MCF 10A (cell line): ENCODE data around the gene GATA3. TPM values are rescaled to one million over a fixed set of nuclear protein-coding genes. Genes with fewer than 3 reads are reported as not detected.

Experiments
- BruUV-seq: library from RNA; stranded (reverse); fragments of 400-500 nt; replicated peaks from 2 replicates; lab custom pipeline; 2021; lab: Mats Ljungman, UMichigan
- CTCF ChIA-PET: fragments of 300-600 bp; sonication (Branson Sonifier 250); formaldehyde crosslinking; extraction: SDS; loops from one replicate; lab custom pipeline; 2021; ENCODE audit warnings: antibody characterized with exemption, inconsistent platforms; lab: Yijun Ruan, JAX
- POLR2A ChIA-PET: fragments of 300-600, 350-650 bp; sonication (Branson Sonifier 250); formaldehyde crosslinking; extraction: SDS; loops from one replicate; lab custom pipeline; 2020; ENCODE audit warnings: antibody characterized with exemption, inconsistent platforms; lab: Yijun Ruan, JAX
- DNase-seq: peaks from one replicate; pipeline ENCODE4 v3.0.0-alpha.2; 2018; ENCODE audit not compliant: unreplicated experiment
- H3K27ac Mint-ChIP-seq: one replicate; pipeline ENCODE4 v1.8.0; 2022; ENCODE audit warnings: mild to moderate bottlenecking, low read depth, mixed read lengths; ENCODE audit not compliant: unreplicated experiment
- H3K27me3 Mint-ChIP-seq: one replicate; pipeline ENCODE4 v1.8.0; 2022; ENCODE audit warnings: mixed read lengths; ENCODE audit not compliant: insufficient read depth, unreplicated experiment
- H3K36me3 Mint-ChIP-seq: one replicate; pipeline ENCODE4 v1.8.0; 2022; ENCODE audit warnings: mild to moderate bottlenecking, moderate library complexity, mixed read lengths; ENCODE audit not compliant: insufficient read depth, unreplicated experiment
- H3K4me1 Mint-ChIP-seq: one replicate; pipeline ENCODE4 v1.8.0; 2022; ENCODE audit warnings: mixed read lengths; ENCODE audit not compliant: insufficient read depth, unreplicated experiment
- H3K4me3 Mint-ChIP-seq: one replicate; pipeline ENCODE4 v1.8.0; 2022; ENCODE audit warnings: mild to moderate bottlenecking, moderate library complexity, mixed read lengths; ENCODE audit not compliant: unreplicated experiment
- H3K9me3 Mint-ChIP-seq: one replicate; pipeline ENCODE4 v1.8.0; 2022; ENCODE audit warnings: mixed read lengths; ENCODE audit not compliant: unreplicated experiment
- CTCF ChIP-seq: fragments of 200-600 bp; IDR thresholded peaks from one replicate; pipeline ENCODE4 v1.8.0; 2022; ENCODE audit warnings: antibody characterized with exemption, mild to moderate bottlenecking; ENCODE audit not compliant: unreplicated experiment
- intact Hi-C: fragments of 100-400 bp; cut with micrococcal nuclease; formaldehyde crosslinking; loops from 2 replicates; pipeline ENCODE4 v1.14.1; 2022
- total RNA-seq: library from RNA; stranded (reverse); gene quantifications from 2 replicates; pipeline ENCODE4 v1.2.3, GENCODE V29; 2022

The GATA3 gene
- total RNA-seq, 1 experiment from 2014 or later: 13.1 TPM

- ChIA-PET CTCF (interaction anchor here (0.6 to 1.6 kb wide), 2 partner anchors 13 to 1097 kb away, joined by 3 to 4 read pairs; no protein-coding TSS in a partner anchor), POLR2A (interaction anchor here (0.8 kb wide), 1 partner anchor 25 kb away, joined by 3 read pairs; no protein-coding TSS in a partner anchor)
- Mint-ChIP-seq H3K4me1 (no peaks in the 10 kb centered on the region), H3K27ac (no peak overlapping the region), H3K4me3 (no peak overlapping the region), H3K36me3 (no peaks in the 10 kb centered on the region), H3K9me3 (no peaks in the 10 kb centered on the region), H3K27me3 (no peaks in the 10 kb centered on the region)
- no peak for DNase-seq
- TF ChIP-seq CTCF: no peak
- intact Hi-C loops: no loop called here
- BruUV-seq: no TSS peak
These were observed 62.0 kb downstream of the GATA3 start for GRCh38 chr10:8116474-8116873.

GRCh38 chr10:8116926-8117493 lies 62.5 kb downstream of the GATA3 start:
- ChIA-PET CTCF (interaction anchor here (0.6 to 1.6 kb wide), 3 partner anchors 12 to 1098 kb away, joined by 3 to 4 read pairs (median 3); no protein-coding TSS in a partner anchor), POLR2A (interaction anchor here (0.8 kb wide), 1 partner anchor 26 kb away, joined by 3 read pairs; no protein-coding TSS in a partner anchor)
- Mint-ChIP-seq H3K4me1 (no peaks in the 10 kb centered on the region), H3K9me3 (no peaks in the 10 kb centered on the region), H3K27ac (no peak overlapping the region), H3K4me3 (no peak overlapping the region), H3K27me3 (no peaks in the 10 kb centered on the region), H3K36me3 (no peaks in the 10 kb centered on the region)
- DNase-seq: no peak
- intact Hi-C loops: no loop called here
- BruUV-seq: no TSS peak
- TF ChIP-seq CTCF: no peak

- no peak overlapping the region for H3K4me3 Mint-ChIP-seq
- H3K27ac Mint-ChIP-seq: no peak overlapping the region
- no peaks in the 10 kb centered on the region for H3K9me3 Mint-ChIP-seq
- ChIA-PET POLR2A (interaction anchor here (0.9 kb wide), 1 partner anchor 8 kb away, joined by 3 read pairs; no protein-coding TSS in a partner anchor), CTCF (no interaction called here)
- intact Hi-C loops: no loop called here
- BruUV-seq: no TSS peak
- no peak for DNase-seq
- peaks cover 6% of the 10 kb centered on the region for H3K36me3 Mint-ChIP-seq
- H3K4me1 Mint-ChIP-seq: no peaks in the 10 kb centered on the region
- no peaks in the 10 kb centered on the region for H3K27me3 Mint-ChIP-seq
- TF ChIP-seq CTCF: no peak
These were observed 66.9 kb downstream of the GATA3 start for GRCh38 chr10:8121201-8121890.

GRCh38 chr10:8122611-8123369 lies 68.3 kb downstream of the GATA3 start:
- Mint-ChIP-seq H3K9me3 (no peaks in the 10 kb centered on the region), H3K36me3 (peaks cover 6% of the 10 kb centered on the region), H3K4me3 (no peak overlapping the region), H3K27ac (no peak overlapping the region), H3K27me3 (no peaks in the 10 kb centered on the region), H3K4me1 (no peaks in the 10 kb centered on the region)
- no peak for DNase-seq
- ChIA-PET POLR2A (no interaction called here), CTCF (interaction anchor here (0.6 kb wide), 2 partner anchors 66 to 745 kb away, joined by 3 read pairs; no protein-coding TSS in a partner anchor)
- intact Hi-C loops: no loop called here
- BruUV-seq: no TSS peak
- TF ChIP-seq CTCF: no peak
